ENCODE results near the gene FAM163B. TPM values are rescaled to one million over a fixed set of nuclear protein-coding genes. Genes with fewer than 3 reads are reported as not detected.

The FAM163B gene
- total and polyA plus RNA-seq, 2 of the 8 experiments (the other 6 are each of a cell fraction or from before 2014, with no cell fraction given) = 0.63 to 1.0 TPM

- TF ChIP-seq RAD21 (IDR thresholded peaks at IDR 0.05 in 1 of 2, conservative IDR thresholded peaks at IDR 0.05 in 1 of 2; ENCODE audit: low read depth in 2 of 2, low read length in 2 of 2) = no peak
- no peak for TF ChIP-seq POLR2AphosphoS5 (IDR thresholded peaks at IDR 0.05; ENCODE audit: low read depth, low read length)
- TF ChIP-seq JUND (IDR thresholded peaks at IDR 0.05; ENCODE audit: low read length) = no peak
- no peak for TF ChIP-seq POU5F1 (IDR thresholded peaks at IDR 0.05; ENCODE audit: low read depth, low read length)
- TF ChIP-seq CTBP2 (IDR thresholded peaks at IDR 0.05; ENCODE audit: borderline replicate concordance, insufficient read depth, insufficient read length, low read length) = no peak
- no peak for TF ChIP-seq SUZ12 (IDR thresholded peaks at IDR 0.05; ENCODE audit: low read length)
These were observed 4.9 kb upstream of the FAM163B start (continued) for GRCh38 chr9:133614056-133614455.

All from H1 (cell line).